HCT116 (cell line): ENCODE data around the gene AKR1C4.

ENCODE experiments used
- ATF3 ChIP-seq: IDR thresholded peaks from 2 replicates; pipeline ENCODE4 v1.6.1; 2012
- CEBPB ChIP-seq: IDR thresholded peaks from 2 replicates; pipeline ENCODE4 v1.6.1; 2012; ENCODE audit warnings: low read depth
- ELF1 ChIP-seq: IDR thresholded peaks from 2 replicates; pipeline ENCODE4 v1.6.1; 2012; ENCODE audit warnings: low read depth, borderline replicate concordance
- EZH2 ChIP-seq: fragments of 200-600 bp; sonication (generic); IDR thresholded peaks from 2 replicates; pipeline ENCODE4 v1.6.1; 2017; ENCODE audit warnings: antibody characterized with exemption, mixed run types
- FOSL1 ChIP-seq: IDR thresholded peaks from 2 replicates; pipeline ENCODE4 v1.6.1; 2012; ENCODE audit warnings: low read depth
- POLR2A ChIP-seq: IDR thresholded peaks from 2 replicates; pipeline ENCODE4 v1.7.0; 2011; ENCODE audit warnings: borderline replicate concordance; ENCODE audit not compliant: insufficient read depth, insufficient read length; ENCODE audit errors: extremely low read depth
- SIN3A ChIP-seq: IDR thresholded peaks from 2 replicates; pipeline ENCODE4 v1.6.1; 2012; ENCODE audit warnings: low read depth
- YY1 ChIP-seq: IDR thresholded peaks from 2 replicates; pipeline ENCODE4 v1.6.1; 2011; ENCODE audit warnings: low read length, low read depth, moderate library complexity, mild to moderate bottlenecking; ENCODE audit not compliant: insufficient replicate concordance; ENCODE audit errors: extremely low read depth
- TF ChIP-seq, protein P1 (sequence below): IDR thresholded peaks from 2 replicates; pipeline ENCODE4 v1.6.1; 2012; ENCODE audit warnings: low read depth
- TF ChIP-seq, protein P2 (sequence below), 3 experiments: fragments of 200-600 bp in 1 of 3; sonication (generic) in 1 of 3; IDR thresholded peaks in 2 of 3; conservative IDR thresholded peaks in 1 of 3; 2 replicates each; pipeline ENCODE4 v1.5.1; 2012 to 2017; ENCODE audit warnings: low read depth in 2 of 3, low read length in 2 of 3, antibody characterized with exemption in 1 of 3, borderline replicate concordance in 1 of 3, control low read depth in 1 of 3, mild to moderate bottlenecking in 1 of 3, mixed read lengths in 1 of 3, mixed run types in 1 of 3, moderate library complexity in 1 of 3; ENCODE audit not compliant: insufficient read depth in 1 of 3
- TF ChIP-seq, protein P3 (sequence below): IDR thresholded peaks from 2 replicates; pipeline ENCODE4 v1.6.1; 2012

- TF ChIP-seq, protein P1, sequence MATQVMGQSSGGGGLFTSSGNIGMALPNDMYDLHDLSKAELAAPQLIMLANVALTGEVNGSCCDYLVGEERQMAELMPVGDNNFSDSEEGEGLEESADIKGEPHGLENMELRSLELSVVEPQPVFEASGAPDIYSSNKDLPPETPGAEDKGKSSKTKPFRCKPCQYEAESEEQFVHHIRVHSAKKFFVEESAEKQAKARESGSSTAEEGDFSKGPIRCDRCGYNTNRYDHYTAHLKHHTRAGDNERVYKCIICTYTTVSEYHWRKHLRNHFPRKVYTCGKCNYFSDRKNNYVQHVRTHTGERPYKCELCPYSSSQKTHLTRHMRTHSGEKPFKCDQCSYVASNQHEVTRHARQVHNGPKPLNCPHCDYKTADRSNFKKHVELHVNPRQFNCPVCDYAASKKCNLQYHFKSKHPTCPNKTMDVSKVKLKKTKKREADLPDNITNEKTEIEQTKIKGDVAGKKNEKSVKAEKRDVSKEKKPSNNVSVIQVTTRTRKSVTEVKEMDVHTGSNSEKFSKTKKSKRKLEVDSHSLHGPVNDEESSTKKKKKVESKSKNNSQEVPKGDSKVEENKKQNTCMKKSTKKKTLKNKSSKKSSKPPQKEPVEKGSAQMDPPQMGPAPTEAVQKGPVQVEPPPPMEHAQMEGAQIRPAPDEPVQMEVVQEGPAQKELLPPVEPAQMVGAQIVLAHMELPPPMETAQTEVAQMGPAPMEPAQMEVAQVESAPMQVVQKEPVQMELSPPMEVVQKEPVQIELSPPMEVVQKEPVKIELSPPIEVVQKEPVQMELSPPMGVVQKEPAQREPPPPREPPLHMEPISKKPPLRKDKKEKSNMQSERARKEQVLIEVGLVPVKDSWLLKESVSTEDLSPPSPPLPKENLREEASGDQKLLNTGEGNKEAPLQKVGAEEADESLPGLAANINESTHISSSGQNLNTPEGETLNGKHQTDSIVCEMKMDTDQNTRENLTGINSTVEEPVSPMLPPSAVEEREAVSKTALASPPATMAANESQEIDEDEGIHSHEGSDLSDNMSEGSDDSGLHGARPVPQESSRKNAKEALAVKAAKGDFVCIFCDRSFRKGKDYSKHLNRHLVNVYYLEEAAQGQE, result no peak
- TF ChIP-seq, protein P2, sequence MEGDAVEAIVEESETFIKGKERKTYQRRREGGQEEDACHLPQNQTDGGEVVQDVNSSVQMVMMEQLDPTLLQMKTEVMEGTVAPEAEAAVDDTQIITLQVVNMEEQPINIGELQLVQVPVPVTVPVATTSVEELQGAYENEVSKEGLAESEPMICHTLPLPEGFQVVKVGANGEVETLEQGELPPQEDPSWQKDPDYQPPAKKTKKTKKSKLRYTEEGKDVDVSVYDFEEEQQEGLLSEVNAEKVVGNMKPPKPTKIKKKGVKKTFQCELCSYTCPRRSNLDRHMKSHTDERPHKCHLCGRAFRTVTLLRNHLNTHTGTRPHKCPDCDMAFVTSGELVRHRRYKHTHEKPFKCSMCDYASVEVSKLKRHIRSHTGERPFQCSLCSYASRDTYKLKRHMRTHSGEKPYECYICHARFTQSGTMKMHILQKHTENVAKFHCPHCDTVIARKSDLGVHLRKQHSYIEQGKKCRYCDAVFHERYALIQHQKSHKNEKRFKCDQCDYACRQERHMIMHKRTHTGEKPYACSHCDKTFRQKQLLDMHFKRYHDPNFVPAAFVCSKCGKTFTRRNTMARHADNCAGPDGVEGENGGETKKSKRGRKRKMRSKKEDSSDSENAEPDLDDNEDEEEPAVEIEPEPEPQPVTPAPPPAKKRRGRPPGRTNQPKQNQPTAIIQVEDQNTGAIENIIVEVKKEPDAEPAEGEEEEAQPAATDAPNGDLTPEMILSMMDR (IDR thresholded peaks at IDR 0.05 in 2 of 3, conservative IDR thresholded peaks at IDR 0.05 in 1 of 3; ENCODE audit: borderline replicate concordance in 1 of 3, insufficient read depth in 1 of 3, low read depth in 2 of 3, low read length in 2 of 3), result no peak
- TF ChIP-seq POLR2A (no peak), SIN3A (no peak), FOSL1 (no peak), CEBPB (no peak), ATF3 (no peak), ELF1 (no peak), YY1 (no peak), EZH2 (no peak)
- TF ChIP-seq, protein P3, sequence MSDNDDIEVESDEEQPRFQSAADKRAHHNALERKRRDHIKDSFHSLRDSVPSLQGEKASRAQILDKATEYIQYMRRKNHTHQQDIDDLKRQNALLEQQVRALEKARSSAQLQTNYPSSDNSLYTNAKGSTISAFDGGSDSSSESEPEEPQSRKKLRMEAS, result no peak
Observed at GRCh38 chr10:5194431-5194830, 2.2 kb upstream of the AKR1C4 start.
